OCI-LY7 (cell line): ENCODE results near the gene EDAR. TPM values are rescaled to one million over a fixed set of nuclear protein-coding genes. Genes with fewer than 3 reads are reported as not detected.

Experiments
- BruUV-seq: library from RNA; stranded (reverse); fragments of 400-500 nt; replicated peaks from 2 replicates; lab custom pipeline; 2021; lab: Mats Ljungman, UMichigan
- CTCF ChIA-PET: fragments of 300-600 bp; sonication (Branson Sonifier 250); formaldehyde crosslinking; loops from one replicate; lab custom pipeline; 2022; ENCODE audit warnings: antibody characterized with exemption; ENCODE audit not compliant: unreplicated experiment; lab: Charles Lee
- POLR2A ChIA-PET: fragments of 300-600 bp; sonication (Branson Sonifier 250); formaldehyde crosslinking; loops from one replicate; lab custom pipeline; 2022; ENCODE audit warnings: antibody characterized with exemption; lab: Charles Lee
- DNase-seq: peaks from one replicate; pipeline ENCODE4 v3.0.0-alpha.2; 2015; ENCODE audit warnings: low spot score
- H2AFZ ChIP-seq: fragments of 200-600 bp; sonication (generic), shearing (Covaris generic); 2 replicates; pipeline ENCODE4 v1.6.1; 2014; ENCODE audit warnings: mild to moderate bottlenecking, antibody characterized with exemption, low read length, moderate library complexity
- H3K27ac ChIP-seq: fragments of 200-600 bp; sonication (generic); 2 replicates; pipeline ENCODE4 v1.5.1; 2014; ENCODE audit warnings: mixed run types, low read depth, mild to moderate bottlenecking, moderate library complexity, low read length, inconsistent platforms; ENCODE audit not compliant: poor library complexity, severe bottlenecking
- H3K36me3 ChIP-seq: fragments of 200-600 bp; sonication (generic); 2 replicates; pipeline ENCODE4 v1.6.1; 2014; ENCODE audit warnings: mild to moderate bottlenecking, antibody characterized with exemption, low read length, moderate library complexity, mixed read lengths; ENCODE audit not compliant: insufficient read depth
- H3K4me1 ChIP-seq: fragments of 200-600 bp; sonication (generic); 2 replicates; pipeline ENCODE4 v1.5.1; 2014; ENCODE audit warnings: mild to moderate bottlenecking, low read length; ENCODE audit not compliant: insufficient read depth, poor library complexity, severe bottlenecking
- H3K4me2 ChIP-seq: fragments of 200-600 bp; sonication (generic); 2 replicates; pipeline ENCODE4 v1.6.1; 2014; ENCODE audit warnings: mild to moderate bottlenecking, low read length
- H3K4me3 ChIP-seq: fragments of 200-600 bp; sonication (generic); 2 replicates; pipeline ENCODE4 v1.5.1; 2014; ENCODE audit warnings: mild to moderate bottlenecking, low read depth, low read length; ENCODE audit not compliant: poor library complexity, severe bottlenecking
- H3K79me2 ChIP-seq: fragments of 200-600 bp; sonication (generic); 2 replicates; pipeline ENCODE4 v1.6.1; 2016; ENCODE audit warnings: low read depth, mild to moderate bottlenecking, low read length, moderate library complexity, mixed read lengths; ENCODE audit not compliant: insufficient read depth
- H3K9me2 ChIP-seq: fragments of 200-600 bp; sonication (generic); 2 replicates; pipeline ENCODE4 v1.6.1; 2016; ENCODE audit warnings: mild to moderate bottlenecking, low read length, mixed read lengths; ENCODE audit not compliant: insufficient read depth
- H3K9me3 ChIP-seq: fragments of 200-600 bp; sonication (generic); 2 replicates; pipeline ENCODE4 v1.6.1; 2014; ENCODE audit warnings: mild to moderate bottlenecking, mixed run types, low read length, mixed read lengths
- H4K20me1 ChIP-seq: fragments of 200-600 bp; sonication (generic); 2 replicates; pipeline ENCODE4 v1.6.1; 2014; ENCODE audit warnings: mild to moderate bottlenecking, antibody characterized with exemption, low read length, moderate library complexity, mixed read lengths; ENCODE audit not compliant: insufficient read depth
- EZH2phosphoT487 ChIP-seq: fragments of 200-600 bp; sonication (generic); IDR thresholded peaks from 2 replicates; pipeline ENCODE4 v1.6.1; 2018; ENCODE audit warnings: low read depth, borderline replicate concordance, mild to moderate bottlenecking, mixed run types, antibody characterized with exemption, low read length, moderate library complexity, mixed read lengths
- intact Hi-C: fragments of 100-400 bp; cut with micrococcal nuclease; formaldehyde crosslinking; loops from one replicate; pipeline ENCODE4 v1.10.0; 2022; ENCODE audit not compliant: unreplicated experiment
- total RNA-seq, 2 experiments: library from RNA; depleted of rRNA in 1 of 2; stranded (reverse); fragments of >200 nt in 1 of 2; shearing (Covaris generic) in 1 of 2; gene quantifications; 2 replicates each; pipeline ENCODE4 v1.2.3, GENCODE V29; 2014 to 2022
- TF ChIP-seq, protein P1 (sequence below): fragments of 200-600 bp; sonication (generic); conservative IDR thresholded peaks from 2 replicates; pipeline ENCODE4 v1.5.1; 2014; ENCODE audit warnings: mild to moderate bottlenecking, antibody characterized with exemption, low read length, moderate library complexity, mixed read lengths

Gene EDAR
- total RNA-seq, 2 experiments from 2014 or later, result not detected

DNA sequence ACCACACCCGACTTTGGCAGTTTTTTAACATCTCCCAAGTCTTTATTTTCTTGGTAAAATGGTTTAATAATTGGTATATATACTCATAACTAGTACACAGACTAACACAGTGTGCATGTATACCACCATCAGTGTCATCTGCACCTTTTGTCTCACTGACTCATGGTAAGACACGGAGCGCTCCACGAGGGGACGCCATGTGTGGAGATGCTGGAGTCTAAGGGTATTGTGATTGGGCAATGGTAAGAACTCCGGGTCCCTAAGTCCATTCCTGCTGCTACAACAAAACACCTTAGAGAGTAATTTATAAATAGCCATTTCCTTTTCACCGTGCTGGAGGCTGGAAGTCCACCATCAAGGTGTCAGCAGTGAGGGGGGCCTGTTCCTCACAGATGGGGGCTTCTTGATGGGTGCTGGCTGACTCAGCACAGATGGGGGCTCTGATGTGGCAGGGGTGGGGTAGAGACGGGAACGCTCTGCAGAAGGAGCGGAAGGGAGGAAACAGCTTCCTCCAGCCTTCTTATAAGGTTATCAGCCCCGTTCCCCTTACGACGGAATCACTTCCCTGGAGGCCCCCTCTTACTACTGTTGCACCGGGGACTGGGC, 42.0 kb upstream of the EDAR start:
- Histone ChIP-seq H3K9me2 (no peaks in the 10 kb centered on the region), H2AFZ (no peak overlapping the region), H4K20me1 (no peaks in the 10 kb centered on the region), H3K4me3 (no peak overlapping the region), H3K9me3 (no peaks in the 10 kb centered on the region), H3K27ac (no peak overlapping the region), H3K4me2 (no peak overlapping the region; the same call in 1 of the 2 replicates), H3K79me2 (no peaks in the 10 kb centered on the region), H3K4me1 (no peaks in the 10 kb centered on the region), H3K36me3 (no peaks in the 10 kb centered on the region)
- POLR2A ChIA-PET, result no interaction called here
- CTCF ChIA-PET, result no interaction called here
- no peak for DNase-seq
- intact Hi-C loops, result no loop called here
- TF ChIP-seq EZH2phosphoT487, result no peak
- TF ChIP-seq, protein P1, sequence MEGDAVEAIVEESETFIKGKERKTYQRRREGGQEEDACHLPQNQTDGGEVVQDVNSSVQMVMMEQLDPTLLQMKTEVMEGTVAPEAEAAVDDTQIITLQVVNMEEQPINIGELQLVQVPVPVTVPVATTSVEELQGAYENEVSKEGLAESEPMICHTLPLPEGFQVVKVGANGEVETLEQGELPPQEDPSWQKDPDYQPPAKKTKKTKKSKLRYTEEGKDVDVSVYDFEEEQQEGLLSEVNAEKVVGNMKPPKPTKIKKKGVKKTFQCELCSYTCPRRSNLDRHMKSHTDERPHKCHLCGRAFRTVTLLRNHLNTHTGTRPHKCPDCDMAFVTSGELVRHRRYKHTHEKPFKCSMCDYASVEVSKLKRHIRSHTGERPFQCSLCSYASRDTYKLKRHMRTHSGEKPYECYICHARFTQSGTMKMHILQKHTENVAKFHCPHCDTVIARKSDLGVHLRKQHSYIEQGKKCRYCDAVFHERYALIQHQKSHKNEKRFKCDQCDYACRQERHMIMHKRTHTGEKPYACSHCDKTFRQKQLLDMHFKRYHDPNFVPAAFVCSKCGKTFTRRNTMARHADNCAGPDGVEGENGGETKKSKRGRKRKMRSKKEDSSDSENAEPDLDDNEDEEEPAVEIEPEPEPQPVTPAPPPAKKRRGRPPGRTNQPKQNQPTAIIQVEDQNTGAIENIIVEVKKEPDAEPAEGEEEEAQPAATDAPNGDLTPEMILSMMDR, result no peak
- BruUV-seq, result no TSS peak

DNA sequence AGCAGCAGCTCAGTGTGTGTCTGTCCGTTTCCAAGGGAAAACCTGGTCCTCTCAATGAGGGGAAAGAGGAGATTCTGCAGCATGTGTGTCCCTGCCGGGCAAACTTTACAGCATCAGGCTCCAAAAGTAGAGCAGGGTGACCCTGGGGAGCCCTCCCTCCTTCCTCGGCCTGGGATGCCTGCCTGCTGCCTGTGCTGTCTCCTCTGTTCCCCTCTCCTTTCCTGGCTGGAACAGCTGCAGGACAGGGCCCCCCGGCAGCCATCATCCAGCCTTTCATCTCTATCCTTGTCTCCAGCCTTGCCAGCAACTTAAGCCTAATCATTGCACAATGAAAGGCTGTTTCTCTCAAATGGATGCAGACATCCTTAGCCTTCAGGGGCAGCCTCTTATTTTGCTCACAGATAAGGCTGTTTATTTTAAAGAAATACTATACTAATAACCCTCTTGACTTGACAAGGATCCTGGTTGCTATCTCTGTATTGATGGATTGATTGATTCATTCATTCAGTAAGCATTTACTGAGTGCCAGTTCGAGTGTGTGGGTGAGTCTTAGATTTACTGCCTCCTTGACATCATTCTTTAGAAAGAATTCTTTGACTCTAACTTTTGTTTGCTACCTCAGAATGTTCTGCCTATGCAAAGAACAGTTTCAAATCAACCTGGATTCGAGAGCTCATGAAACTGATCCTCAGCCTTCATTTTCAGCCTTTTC, 40.6 kb upstream of the EDAR start:
- no TSS peak for BruUV-seq
- DNase-seq, result no peak
- Histone ChIP-seq H3K27ac (no peak overlapping the region), H3K9me3 (no peaks in the 10 kb centered on the region), H4K20me1 (no peaks in the 10 kb centered on the region), H3K9me2 (no peaks in the 10 kb centered on the region), H3K36me3 (no peaks in the 10 kb centered on the region), H3K4me2 (no peak overlapping the region), H3K79me2 (no peaks in the 10 kb centered on the region), H3K4me1 (no peaks in the 10 kb centered on the region), H2AFZ (no peak overlapping the region), H3K4me3 (no peak overlapping the region)
- POLR2A ChIA-PET, result no interaction called here
- CTCF ChIA-PET, result no interaction called here
- no peak for TF ChIP-seq EZH2phosphoT487
- TF ChIP-seq, protein P1, result no peak
- intact Hi-C loops, result no loop called here
